ENCODE results near the gene RFX3. TPM values are rescaled to one million over a fixed set of nuclear protein-coding genes. Genes with fewer than 3 reads are reported as not detected.

Gene RFX3
- total and polyA plus RNA-seq, 2 donors (not counting 3 experiments of a cell fraction or from before 2014, with no cell fraction given), result 4.8 to 10.5 TPM

- H3K4me3 ChIP-seq (replicated peaks in 1 of 3; ENCODE audit: insufficient read depth in 1 of 3, low read depth in 1 of 3, low read length in 3 of 3), result no peak overlapping the region
- H3K9me1 ChIP-seq (replicated peaks; ENCODE audit: control insufficient read depth, extremely low read depth, insufficient read depth, low read length), result no peaks in the 10 kb centered on the region
- no peaks in the 10 kb centered on the region for H3K79me2 ChIP-seq (ENCODE audit: control insufficient read depth, insufficient read depth, low read length)
- H3K27me3 ChIP-seq (ENCODE audit: control insufficient read depth in 2 of 2, insufficient read depth in 2 of 2, low read length in 2 of 2), result no peaks in the 10 kb centered on the region
- intact Hi-C loops (cut with micrococcal nuclease), result no loop called here
- H3K27ac ChIP-seq (ENCODE audit: insufficient read depth, low read depth, low read length), result no peak overlapping the region
- H3K9me3 ChIP-seq (replicated peaks; ENCODE audit: control insufficient read depth, insufficient read depth, low read length), result no peaks in the 10 kb centered on the region
- BruUV-seq (replicated peaks), result no TSS peak
- no peak for FAIRE-seq
- no peak overlapping the region for H2AFZ ChIP-seq (ENCODE audit: low read depth, low read length)
- H4K20me1 ChIP-seq (replicated peaks; ENCODE audit: control insufficient read depth, extremely low read depth, insufficient read depth, low read length), result no peaks in the 10 kb centered on the region
- TF ChIP-seq GATA2 (IDR thresholded peaks at IDR 0.05; ENCODE audit: insufficient read depth, insufficient read length, low read depth, low read length) (no peak), JUN (IDR thresholded peaks at IDR 0.05; ENCODE audit: borderline replicate concordance, insufficient read depth, insufficient read length, low read depth) (no peak), FOS (IDR thresholded peaks at IDR 0.05; ENCODE audit: borderline replicate concordance, insufficient read depth, low read length) (no peak), MYC (IDR thresholded peaks at IDR 0.05; ENCODE audit: low read depth, low read length) (no peak), CTCF (IDR thresholded peaks at IDR 0.05; ENCODE audit: extremely low read depth in 1 of 2, insufficient read depth in 1 of 2, low read depth in 1 of 2, low read length in 2 of 2) (no peak), POLR2A (IDR thresholded peaks at IDR 0.05; ENCODE audit: low read depth, low read length) (no peak), MAX (IDR thresholded peaks at IDR 0.05; ENCODE audit: insufficient read depth, insufficient read length) (no peak), EZH2 (IDR thresholded peaks at IDR 0.05; ENCODE audit: borderline replicate concordance, low read depth, low read length, severe bottlenecking) (no peak), POLR2AphosphoS5 (IDR thresholded peaks at IDR 0.05; ENCODE audit: insufficient read depth, low read depth, low read length) (no peak)
- H3K36me3 ChIP-seq (ENCODE audit: control insufficient read depth in 2 of 2, extremely low read depth in 1 of 2, insufficient read depth in 2 of 2, low read length in 2 of 2), result no peaks in the 10 kb centered on the region
- H3K4me1 ChIP-seq (ENCODE audit: control insufficient read depth, extremely low read depth, insufficient read depth, low read length), result no peaks in the 10 kb centered on the region
- ChIA-PET CTCF (interaction anchor here (1.1 kb wide), 1 partner anchor 74 kb away, joined by 4 read pairs; no protein-coding TSS in a partner anchor), POLR2A (no interaction called here)
- H3K9ac ChIP-seq (replicated peaks; ENCODE audit: extremely low read depth, insufficient read depth, low read length), result no peak overlapping the region
- H3K4me2 ChIP-seq (ENCODE audit: insufficient read depth, low read length), result no peak overlapping the region
- dilution Hi-C loops (cut with MboI; ENCODE audit: extremely low pct_ligation_motif_present, low sequenced_read_pairs), result no loop called here
- no peak for DNase-seq (ENCODE audit: low read depth, low spot score)
These were observed 15.4 kb upstream of the RFX3 start for GRCh38 chr9:3541206-3541605.
